HT-29 (cell line): Measurements from ENCODE around the gene KIF14. TPM values are rescaled to one million over a fixed set of nuclear protein-coding genes. Genes with fewer than 3 reads are reported as not detected.
"Not testable (repeated sequence)": the region's sequence is repeated elsewhere in the genome, so short reads cannot be mapped to it uniquely, and the experiment has no call there.

Experiments
- DNase-seq: peaks from one replicate; pipeline ENCODE4 v3.0.0-alpha.2; 2015; ENCODE audit warnings: low spot score
- total RNA-seq: library from RNA; depleted of rRNA; stranded (reverse); fragments of >200 nt; shearing (Covaris generic); gene quantifications from 2 replicates; pipeline ENCODE4 v1.2.3, GENCODE V29; 2014

KIF14 gene
- total RNA-seq, 1 experiment from 2014 or later = 5.6 TPM

DNA sequence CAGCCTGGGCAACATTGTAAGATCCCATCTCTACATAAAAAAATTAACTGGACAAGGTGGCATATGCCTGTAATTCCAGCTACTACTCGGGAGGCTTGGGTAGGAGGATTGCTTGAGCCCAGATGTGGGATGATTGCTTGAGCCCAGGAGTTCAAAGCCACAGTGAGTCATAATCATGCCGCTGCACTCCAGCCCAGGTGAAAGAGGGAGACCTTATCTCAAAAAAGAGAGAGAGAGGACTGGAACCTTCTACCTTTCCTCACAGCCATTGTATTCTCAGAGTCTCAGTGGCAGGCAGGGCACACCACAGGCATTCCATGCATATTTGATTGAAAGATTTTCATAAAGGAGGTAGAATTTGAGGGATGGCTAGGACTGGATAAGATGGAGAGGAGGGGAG, 78.4 kb downstream of the KIF14 start:
- no peak for DNase-seq

DNA sequence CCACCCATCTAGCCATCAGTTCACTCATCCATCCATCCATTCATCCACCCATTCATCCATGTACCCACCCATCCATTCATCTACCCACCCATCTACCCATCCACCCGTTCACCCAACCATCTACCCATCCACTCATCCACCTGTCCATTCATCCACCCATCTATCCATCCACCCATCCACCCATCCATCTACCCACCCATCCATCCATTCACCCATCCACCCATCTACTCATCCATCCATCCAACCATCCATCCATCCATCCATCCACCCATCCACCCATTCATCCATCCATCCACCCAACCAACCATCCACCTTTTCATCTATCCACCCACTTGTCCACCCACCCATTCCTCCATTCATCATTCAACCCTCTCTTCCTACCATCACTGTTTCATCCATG, 80.3 kb downstream of the KIF14 start:
- DNase-seq = no peak

DNA sequence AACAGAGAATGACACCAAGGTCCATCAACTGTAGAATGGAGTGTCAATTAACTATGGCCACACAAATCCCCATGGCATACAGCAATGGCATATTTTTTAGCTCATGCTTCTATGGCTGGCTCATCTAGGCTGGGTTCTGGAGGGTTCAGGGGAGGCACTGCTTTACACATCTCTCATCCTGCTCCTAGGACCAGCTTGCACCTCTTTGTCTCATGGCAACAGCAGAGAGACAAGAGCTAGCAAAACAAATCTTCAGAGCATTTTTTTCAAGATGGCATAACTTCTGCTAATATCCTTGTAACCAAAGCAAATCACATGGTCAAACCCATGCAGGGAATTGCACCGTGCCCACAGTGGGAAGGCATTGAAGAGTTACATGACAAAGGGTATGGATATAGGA, 82.4 kb downstream of the KIF14 start:
- no peak for DNase-seq

DNA sequence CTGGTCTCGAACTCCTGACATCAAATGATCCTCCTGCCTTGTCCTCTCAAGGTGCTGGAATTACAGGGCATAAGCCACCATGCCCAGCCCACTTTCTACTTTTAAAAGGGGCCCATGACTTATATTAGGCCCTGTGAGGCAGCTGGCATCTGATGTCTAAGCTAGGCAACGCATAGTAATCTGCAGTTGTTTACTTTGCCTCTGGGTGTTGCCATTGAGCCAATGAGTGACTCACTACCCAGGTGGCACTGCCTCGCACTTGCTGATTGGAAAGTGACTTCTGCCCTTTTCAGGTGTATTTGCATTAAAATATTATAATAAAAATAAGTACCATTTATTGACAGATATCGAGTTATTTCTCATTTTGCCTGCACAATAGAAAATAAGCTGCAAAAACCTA, 84.9 kb downstream of the KIF14 start:
- peak; percentile 62 for DNase-seq

DNA sequence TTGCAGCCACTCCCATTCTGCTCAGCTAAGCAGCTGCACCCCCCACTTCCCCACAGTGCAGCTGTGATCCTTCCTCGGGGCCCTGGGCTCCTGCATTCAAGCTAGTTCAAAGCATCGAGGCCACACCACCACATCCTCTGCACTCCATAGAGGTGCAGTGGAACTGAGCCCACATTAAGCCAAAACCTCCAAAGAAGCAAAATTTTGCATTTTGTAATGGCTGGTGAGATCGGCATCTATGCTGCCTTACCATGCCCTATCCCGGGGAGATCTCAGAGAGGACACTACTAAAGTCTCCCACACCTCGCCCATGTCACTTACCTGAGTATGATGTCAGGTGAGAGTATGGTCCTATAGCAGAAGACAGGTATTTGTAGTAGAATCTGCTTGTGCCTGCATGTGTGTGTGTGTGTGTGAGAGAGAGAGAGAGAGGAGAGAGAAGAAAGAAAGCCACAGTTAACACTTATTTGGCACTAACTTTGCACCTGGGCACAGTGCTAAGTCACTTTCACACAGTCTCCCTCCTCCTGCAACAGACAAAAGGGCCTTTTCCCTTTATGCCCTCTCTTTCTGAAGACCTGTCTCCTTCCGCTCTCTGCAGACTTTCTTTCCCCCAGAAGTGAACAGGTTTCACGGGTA, 89.8 kb downstream of the KIF14 start:
- no peak for DNase-seq

DNA sequence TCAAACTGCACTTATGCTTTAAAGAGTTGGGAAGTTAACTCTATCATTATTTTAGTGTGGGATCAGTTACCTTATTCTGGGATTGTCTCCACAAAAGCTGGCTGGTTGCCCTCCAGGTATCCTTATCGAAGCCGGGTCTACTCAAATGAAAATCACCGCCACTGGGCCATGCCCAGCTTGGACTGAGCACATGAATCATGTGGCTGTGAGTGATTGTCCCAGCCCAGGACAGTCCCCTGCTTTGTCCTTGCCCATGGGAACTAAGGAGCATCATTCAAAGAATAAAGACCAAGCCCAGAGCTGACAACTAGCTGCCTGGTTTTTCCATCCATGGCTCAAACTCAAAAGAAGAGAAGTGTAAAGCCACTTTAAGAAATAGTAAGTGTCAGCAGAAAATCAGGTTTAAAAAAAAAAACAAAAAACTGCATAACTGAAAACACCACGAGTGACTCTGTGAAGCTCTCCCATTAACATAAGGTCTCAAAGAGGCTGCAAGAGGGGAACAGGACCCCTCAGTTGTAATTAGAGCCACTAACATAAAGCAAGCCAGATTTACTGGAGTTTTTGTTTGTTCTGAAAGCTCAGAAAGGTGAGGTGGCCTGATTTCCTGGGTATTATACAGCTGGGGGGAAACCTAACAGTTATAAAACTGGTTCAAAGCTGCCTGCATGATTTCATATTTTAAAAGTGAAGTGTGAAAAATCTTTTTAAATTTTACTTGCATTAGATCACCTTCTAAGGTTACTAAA, 91.5 kb downstream of the KIF14 start:
- DNase-seq = no peak

DNA sequence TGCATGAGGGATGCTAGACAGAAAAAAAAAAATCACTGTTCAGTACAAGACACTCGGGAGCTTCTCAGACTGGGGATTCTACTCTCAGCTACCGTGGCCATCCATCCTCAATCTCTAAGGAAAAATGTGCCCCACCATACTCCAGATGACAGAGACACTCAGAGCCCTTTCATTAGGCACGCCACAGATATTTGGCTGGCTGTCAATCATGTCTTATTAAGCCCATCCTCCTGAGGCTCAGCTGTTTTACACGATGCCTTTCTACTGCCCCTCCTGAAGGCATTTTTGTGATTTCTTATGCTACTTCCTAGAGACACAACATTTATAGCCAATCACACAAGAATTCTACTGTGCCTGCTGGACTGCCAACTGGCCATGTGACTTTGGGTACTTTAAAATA, 92.9 kb downstream of the KIF14 start:
- no peak for DNase-seq

DNA sequence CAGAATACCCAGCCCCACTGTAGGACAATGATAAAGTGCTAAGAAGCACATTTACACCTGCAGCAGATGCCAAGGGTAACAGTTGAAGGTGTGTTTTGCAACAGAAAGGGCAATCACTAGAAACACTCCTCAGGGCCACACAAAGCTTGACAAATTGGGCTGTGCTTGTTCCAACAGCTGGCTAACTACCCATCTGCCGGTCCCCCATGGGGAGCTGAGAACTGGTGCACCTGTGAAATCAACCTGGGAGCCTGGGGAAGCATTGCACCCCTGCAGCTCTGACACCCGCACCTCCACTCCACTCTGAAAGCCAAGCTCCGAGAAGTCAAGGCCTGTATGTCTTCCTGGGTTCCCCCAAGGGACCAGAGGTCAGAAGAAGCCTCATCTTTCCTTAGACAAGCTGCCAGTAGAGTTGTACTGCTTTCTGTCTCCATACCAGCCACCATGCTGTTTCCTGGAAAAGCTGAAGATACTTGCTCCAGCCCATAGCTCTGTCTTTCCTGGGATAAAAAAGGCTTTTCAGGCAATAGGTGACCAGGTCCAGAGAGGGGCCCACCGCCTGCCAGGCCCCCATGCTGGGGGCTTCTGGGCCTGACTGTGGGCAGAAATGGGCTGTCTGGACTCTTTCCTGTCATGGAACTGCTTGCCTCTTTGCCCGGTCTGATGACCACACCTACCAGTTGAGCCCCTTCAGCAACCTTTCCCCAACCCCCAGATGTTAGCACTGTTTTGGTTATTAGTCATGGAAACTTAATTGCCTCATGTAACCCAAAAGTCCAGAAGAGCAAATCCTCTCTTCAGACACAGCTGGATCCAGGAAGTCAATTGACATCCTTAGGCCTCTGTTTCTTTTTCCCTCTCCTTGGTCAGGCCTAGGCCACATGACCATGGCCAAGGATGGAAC, 93.6 kb downstream of the KIF14 start:
- no peak for DNase-seq

DNA sequence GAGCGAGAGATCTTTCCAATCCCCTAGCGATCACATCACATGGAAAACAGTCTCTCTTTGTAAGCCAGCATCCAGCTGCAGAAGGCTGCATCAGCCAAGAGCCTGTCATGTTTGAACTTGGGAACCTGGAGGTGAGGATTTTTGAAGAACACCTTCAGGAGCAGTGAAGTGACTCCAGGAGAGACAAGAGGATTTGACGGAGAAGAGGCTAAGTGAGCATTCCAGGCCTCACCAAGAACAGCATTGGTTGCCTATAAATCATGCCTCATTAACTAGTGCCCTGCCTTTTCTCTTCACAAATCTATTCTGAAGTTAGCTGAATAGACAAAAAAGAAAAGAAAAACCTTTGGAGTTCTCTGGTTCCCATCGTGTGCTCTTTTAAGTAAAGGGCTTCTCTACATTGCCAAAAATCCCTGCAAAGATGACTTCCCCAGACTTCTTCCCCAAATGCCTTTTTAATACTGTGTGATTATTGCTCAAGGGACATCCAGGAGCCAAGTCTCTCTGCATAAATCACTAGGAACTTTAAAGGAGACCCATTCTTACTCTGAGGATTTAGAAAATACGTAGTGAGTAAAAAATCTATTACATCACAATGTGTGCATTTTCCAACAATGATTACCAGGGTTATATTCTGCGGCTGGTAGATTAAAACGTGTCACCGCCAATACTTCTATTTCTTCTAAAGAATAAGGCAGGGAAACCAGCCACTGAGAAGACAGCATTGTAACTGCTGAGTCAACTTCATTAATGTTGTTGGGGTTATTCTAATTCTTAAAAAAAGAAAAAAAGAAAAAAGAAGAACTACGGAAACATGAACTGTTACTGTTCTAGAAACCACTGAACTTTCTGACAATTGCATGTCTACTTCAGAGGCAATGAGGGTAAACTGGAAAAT, 95.2 kb downstream of the KIF14 start:
- no peak for DNase-seq

DNA sequence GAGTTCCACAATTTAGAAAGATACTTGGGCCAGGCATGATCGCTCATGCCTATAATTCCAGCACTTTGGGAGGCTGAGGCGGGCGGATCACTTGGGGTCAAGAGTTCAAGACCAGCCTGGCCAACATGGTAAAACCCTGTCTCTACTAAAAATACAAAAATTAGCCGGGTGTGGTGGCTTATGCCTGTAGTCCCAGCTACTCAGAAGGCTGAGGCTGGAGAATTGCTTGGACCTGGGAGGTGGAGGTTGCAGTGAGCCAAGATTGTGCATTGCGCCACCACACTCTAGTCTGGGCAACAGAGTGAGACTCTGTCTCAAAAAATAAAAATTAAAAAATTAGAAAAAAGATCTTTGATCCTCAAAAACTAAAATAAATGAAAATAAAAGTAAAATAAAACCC, 96.0 kb downstream of the KIF14 start:
- not testable (repeated sequence) for DNase-seq

DNA sequence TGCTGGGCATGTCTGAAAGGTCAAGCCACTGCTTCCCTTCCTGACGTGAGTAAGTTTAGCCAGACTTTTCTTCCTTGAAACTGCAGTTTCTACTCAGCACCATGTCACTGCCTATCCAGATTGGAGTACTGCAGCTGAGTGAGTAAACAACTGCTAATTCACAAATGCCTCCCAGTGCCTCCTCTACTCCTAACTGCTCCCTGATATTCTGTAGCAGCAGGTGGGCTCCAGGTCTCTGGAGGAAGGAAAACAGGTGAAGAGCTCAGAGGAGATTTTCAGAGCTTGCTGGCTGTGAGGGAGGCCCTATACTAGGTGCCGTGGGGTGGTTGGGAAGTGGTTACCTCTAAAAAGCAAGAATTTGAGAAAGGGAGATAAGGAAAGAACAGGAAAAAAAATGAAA, 96.5 kb downstream of the KIF14 start:
- DNase-seq = no peak

DNA sequence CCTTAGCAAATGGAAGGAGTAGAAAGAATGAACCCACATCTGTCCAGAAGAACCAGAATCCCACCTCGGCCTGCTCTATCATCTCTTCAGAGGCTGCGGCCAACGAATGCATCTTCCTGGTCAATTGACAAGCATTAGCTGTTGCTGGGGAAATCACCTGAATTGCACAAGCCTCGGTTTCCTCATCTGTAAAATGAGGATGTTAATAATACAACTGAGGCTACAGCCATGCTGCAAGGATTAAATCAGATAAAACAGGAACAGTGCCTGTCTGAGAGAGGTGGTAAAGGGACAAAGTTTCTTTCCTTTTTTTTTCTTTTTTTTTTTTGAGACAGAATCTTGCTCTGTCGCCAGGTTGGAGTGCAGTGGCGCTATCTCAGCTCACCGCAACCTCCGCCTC, 99.8 kb downstream of the KIF14 start:
- DNase-seq = no peak

DNA sequence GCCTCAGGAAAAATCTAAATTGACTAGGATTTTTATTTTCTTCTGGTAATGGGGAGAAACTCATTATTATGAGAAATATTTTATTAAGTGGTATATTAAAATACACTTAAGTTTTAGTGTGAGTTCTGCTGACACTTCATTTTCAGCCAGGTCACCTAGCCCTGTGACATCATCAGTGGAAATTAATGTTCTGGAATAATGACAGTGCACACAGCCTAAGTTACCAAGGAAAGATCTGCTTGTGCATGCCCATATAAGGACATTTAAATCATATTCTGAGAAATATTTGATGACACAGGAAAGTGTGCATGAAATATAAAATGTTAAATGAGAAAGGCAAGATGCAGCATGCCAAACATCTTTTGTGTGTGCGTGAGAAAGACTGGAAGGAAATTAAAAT, 102.0 kb downstream of the KIF14 start:
- DNase-seq = no peak

DNA sequence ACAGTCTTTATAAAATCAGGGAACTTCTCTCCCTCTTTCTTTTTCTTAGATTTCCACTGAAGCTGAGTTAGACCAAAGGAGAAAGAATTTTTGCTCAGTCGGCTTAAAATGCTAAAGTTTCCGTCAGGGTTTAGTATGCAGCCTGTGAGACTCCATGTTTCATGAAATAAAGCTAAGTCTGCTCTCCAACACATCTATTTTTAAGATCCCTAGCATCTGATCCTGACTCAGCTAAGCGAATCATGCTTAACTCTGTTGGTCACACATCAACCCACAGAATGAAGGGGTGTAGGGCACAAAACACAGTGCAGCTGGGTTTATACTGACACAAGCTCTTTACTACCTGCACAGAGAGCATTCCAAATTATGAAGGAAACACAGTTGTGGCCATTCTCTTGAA, 108.4 kb downstream of the KIF14 start:
- no peak for DNase-seq

DNA sequence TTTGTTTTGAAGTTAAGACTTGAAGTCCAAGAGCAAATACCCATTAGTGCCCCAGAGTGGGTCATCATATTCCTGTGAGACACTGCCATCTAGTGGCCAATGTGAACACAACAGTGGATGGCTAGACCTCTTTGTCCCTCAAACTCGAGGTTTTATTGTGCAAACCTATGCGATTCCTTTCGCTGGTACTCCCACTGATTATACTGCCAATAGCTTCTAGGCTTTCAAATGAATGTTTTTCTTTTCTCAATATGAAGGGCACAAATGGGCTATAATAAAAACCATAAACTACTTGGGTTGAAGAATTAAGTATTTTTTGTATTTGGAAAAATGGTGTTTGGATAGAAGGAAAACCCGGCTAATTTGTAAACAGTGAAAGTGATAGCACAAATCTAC, 110.3 kb downstream of the KIF14 start:
- DNase-seq = peak; percentile 93

DNA sequence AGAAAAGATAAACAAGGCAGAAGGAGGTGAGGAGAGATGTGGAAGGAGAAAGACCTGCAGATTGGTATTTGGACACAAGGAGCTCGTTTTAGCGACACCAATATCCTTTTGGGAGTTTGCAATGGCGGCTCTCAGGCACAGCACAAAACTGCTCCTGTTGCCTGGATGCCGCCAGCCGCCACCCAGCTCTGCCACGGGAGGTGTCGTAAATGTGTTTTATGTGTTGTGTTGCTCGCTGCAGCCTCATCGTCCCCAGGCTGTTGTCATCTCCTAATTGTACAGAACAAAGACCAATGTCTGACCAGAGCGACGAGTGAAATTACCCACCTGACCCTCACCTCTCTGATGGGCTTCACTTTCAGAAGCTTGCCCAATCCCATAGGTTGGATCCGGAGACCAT, 114.1 kb downstream of the KIF14 start:
- DNase-seq = no peak

DNA sequence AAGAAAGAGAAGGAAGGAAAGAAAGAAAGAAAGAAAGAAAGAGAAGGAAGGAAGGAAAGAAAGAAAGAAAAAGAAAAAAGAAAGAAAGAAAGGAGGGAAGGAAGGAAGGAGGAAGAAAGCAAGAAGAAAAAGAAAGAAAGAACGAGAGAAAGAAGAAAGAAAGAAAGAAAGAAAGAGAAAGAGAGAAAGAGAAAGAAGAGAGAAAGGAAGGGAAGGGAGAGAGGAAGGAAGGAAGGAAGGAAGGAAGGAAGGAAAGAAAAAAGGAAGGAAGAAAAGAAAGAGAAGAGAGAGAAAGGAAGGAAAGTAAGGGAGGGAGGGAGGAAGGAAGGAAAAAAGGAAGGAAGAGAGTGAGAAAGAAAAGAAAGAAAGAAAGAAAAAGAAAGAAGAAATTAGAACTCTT, 115.3 kb downstream of the KIF14 start:
- DNase-seq = no peak
